Astrocyte (in vitro differentiated cells and primary cell): ENCODE measurements around the gene SFSWAP. TPM values are rescaled to one million over a fixed set of nuclear protein-coding genes. Genes with fewer than 3 reads are reported as not detected.

Experiments used
- DNase-seq: peaks from one replicate; pipeline ENCODE4 v3.0.0-alpha.2; 2010; ENCODE audit warnings: low read depth
- FAIRE-seq: peaks from 2 replicates; lab custom pipeline; 2011; peaks lifted over from hg19 to GRCh38; lab: Jason Lieb, UNC
- H2AFZ ChIP-seq: 2 replicates; pipeline ENCODE4 v1.6.0; 2012; ENCODE audit warnings: low read depth, low read length, inconsistent platforms
- H3K27ac ChIP-seq: 2 replicates; pipeline ENCODE4 v1.5.1; 2011; ENCODE audit warnings: low read depth, low read length, inconsistent platforms
- H3K27me3 ChIP-seq: 2 replicates; pipeline ENCODE4 v1.6.0; 2011; ENCODE audit warnings: low read length, inconsistent platforms; ENCODE audit not compliant: insufficient read depth
- H3K36me3 ChIP-seq: 2 replicates; pipeline ENCODE4 v1.5.1; 2011; ENCODE audit warnings: low read length, inconsistent platforms; ENCODE audit not compliant: insufficient read depth
- H3K4me1 ChIP-seq: 2 replicates; pipeline ENCODE4 v1.5.1; 2011; ENCODE audit warnings: low read length, inconsistent platforms; ENCODE audit not compliant: insufficient read depth
- H3K4me2 ChIP-seq: 2 replicates; pipeline ENCODE4 v1.6.0; 2012; ENCODE audit warnings: low read length, inconsistent platforms
- H3K4me3 ChIP-seq: 2 replicates; pipeline ENCODE4 v1.5.1; 2011; ENCODE audit warnings: low read depth, mild to moderate bottlenecking, low read length, inconsistent platforms; ENCODE audit not compliant: insufficient read depth
- H3K79me2 ChIP-seq: 2 replicates; pipeline ENCODE4 v1.6.0; 2012; ENCODE audit warnings: mild to moderate bottlenecking, low read length, inconsistent platforms; ENCODE audit not compliant: insufficient read depth
- H3K9ac ChIP-seq: 2 replicates; pipeline ENCODE4 v1.6.0; 2012; ENCODE audit warnings: mild to moderate bottlenecking, low read length, inconsistent platforms
- H3K9me3 ChIP-seq: 2 replicates; pipeline ENCODE4 v1.5.1; 2012; ENCODE audit warnings: low read depth, mild to moderate bottlenecking, low read length, inconsistent platforms; ENCODE audit not compliant: insufficient read depth
- H4K20me1 ChIP-seq: 2 replicates; pipeline ENCODE4 v1.6.0; 2012; ENCODE audit warnings: low read length, inconsistent platforms; ENCODE audit not compliant: insufficient read depth
- H3K27ac Mint-ChIP-seq: one replicate; pipeline ENCODE4 v1.8.0; 2021; ENCODE audit warnings: mild to moderate bottlenecking, mixed read lengths; ENCODE audit not compliant: unreplicated experiment
- H3K27me3 Mint-ChIP-seq: one replicate; pipeline ENCODE4 v1.8.0; 2021; ENCODE audit warnings: low read depth, mixed read lengths; ENCODE audit not compliant: unreplicated experiment
- H3K36me3 Mint-ChIP-seq: one replicate; pipeline ENCODE4 v1.8.0; 2021; ENCODE audit warnings: low read depth, mixed read lengths; ENCODE audit not compliant: unreplicated experiment
- H3K4me1 Mint-ChIP-seq: one replicate; pipeline ENCODE4 v1.8.0; 2021; ENCODE audit warnings: low read depth, mixed read lengths; ENCODE audit not compliant: unreplicated experiment
- H3K4me3 Mint-ChIP-seq: one replicate; pipeline ENCODE4 v1.8.0; 2021; ENCODE audit warnings: mild to moderate bottlenecking, moderate library complexity, mixed read lengths; ENCODE audit not compliant: unreplicated experiment
- H3K9me3 Mint-ChIP-seq: one replicate; pipeline ENCODE4 v1.8.0; 2021; ENCODE audit warnings: mild to moderate bottlenecking, mixed read lengths; ENCODE audit not compliant: unreplicated experiment
- EZH2 ChIP-seq: IDR thresholded peaks from 2 replicates; pipeline ENCODE4 v1.6.1; 2012; ENCODE audit warnings: mild to moderate bottlenecking, low read length, inconsistent platforms; ENCODE audit not compliant: insufficient read depth
- total RNA-seq: library from RNA; stranded (reverse); gene quantifications from 2 replicates; pipeline ENCODE4 v1.2.1, GENCODE V29; 2021
- TF ChIP-seq, protein P1 (sequence below): IDR thresholded peaks from 2 replicates; pipeline ENCODE4 v1.5.1; 2011; ENCODE audit warnings: low read depth, mild to moderate bottlenecking, inconsistent platforms, low read length, moderate library complexity; ENCODE audit not compliant: insufficient read depth

The SFSWAP gene
- total RNA-seq, 1 donor from 2014 or later: 35.7 TPM

DNA sequence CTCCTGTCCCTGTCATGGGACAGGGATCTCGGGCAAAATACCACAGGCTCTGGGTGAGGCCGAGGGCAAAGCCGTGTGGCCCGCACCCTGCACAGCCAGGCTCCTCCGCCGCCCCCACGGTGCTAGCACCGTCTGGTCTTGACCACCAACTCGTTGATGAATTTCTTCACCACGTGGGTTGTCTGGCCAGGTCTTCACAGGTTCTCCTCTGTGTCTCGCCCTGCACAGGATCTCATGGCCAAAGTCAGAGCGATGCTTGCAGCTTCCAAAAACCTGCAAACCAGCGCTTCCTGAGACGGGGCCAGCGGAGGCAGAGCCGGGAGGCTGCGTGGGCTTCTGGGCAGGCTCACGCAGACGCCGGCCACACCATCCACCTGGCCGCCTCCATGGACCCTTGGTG is 88.3 kb downstream of the SFSWAP start:
- no peak for FAIRE-seq
- Mint-ChIP-seq H3K4me3 (no peak overlapping the region), H3K36me3 (peaks cover 13% of the 10 kb centered on the region), H3K4me1 (peaks cover 5% of the 10 kb centered on the region), H3K9me3 (no peaks in the 10 kb centered on the region), H3K27me3 (no peaks in the 10 kb centered on the region), H3K27ac (no peak overlapping the region)
- Histone ChIP-seq H3K79me2 (no peaks in the 10 kb centered on the region), H4K20me1 (no peaks in the 10 kb centered on the region), H3K4me2 (no peak overlapping the region), H3K9ac (no peak overlapping the region), H2AFZ (no peak overlapping the region), H3K27ac (no peak overlapping the region), H3K27me3 (no peaks in the 10 kb centered on the region), H3K4me1 (peaks cover 5% of the 10 kb centered on the region), H3K4me3 (no peak overlapping the region), H3K36me3 (peaks cover 9% of the 10 kb centered on the region), H3K9me3 (no peaks in the 10 kb centered on the region)
- TF ChIP-seq, protein P1, sequence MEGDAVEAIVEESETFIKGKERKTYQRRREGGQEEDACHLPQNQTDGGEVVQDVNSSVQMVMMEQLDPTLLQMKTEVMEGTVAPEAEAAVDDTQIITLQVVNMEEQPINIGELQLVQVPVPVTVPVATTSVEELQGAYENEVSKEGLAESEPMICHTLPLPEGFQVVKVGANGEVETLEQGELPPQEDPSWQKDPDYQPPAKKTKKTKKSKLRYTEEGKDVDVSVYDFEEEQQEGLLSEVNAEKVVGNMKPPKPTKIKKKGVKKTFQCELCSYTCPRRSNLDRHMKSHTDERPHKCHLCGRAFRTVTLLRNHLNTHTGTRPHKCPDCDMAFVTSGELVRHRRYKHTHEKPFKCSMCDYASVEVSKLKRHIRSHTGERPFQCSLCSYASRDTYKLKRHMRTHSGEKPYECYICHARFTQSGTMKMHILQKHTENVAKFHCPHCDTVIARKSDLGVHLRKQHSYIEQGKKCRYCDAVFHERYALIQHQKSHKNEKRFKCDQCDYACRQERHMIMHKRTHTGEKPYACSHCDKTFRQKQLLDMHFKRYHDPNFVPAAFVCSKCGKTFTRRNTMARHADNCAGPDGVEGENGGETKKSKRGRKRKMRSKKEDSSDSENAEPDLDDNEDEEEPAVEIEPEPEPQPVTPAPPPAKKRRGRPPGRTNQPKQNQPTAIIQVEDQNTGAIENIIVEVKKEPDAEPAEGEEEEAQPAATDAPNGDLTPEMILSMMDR: no peak
- no peak for TF ChIP-seq EZH2
- DNase-seq: no peak

DNA sequence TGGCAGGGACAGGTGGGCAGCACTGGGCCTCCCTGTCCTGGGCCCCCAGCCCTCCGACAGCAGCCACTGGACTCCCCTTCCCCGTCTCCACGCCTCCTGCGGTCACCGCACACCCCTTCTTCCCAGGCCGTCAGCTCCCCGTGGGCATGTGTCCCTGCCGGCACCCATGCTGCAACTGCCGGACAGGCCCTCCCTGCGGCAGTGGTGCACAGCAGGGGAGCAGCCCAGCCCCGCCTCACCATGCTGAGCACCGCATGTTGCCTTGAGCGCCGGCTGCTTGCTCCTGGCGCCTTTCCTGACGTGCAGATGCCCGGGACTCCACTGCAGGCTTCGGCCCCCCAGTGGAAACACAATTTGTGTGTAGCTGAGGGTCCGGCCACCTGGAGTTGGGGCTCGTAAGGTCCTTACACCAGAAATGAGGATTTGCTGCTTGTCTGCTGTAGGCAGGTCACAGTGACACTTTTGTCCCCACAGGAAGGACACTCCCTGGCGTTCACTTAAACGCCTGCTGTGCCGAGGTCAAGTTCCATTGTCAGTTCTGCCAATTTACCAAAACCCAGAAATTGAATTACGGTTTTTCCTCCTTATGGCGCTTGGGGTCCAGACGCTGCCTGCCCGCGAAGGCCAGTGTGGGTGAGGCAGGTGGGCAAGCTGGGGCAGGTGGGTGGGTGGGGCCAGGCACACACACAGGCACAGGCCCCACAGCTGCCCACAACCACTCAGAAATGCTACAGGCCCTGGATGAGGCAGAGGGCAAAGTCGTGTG is 89.1 kb downstream of the SFSWAP start:
- Mint-ChIP-seq H3K27ac (no peak overlapping the region), H3K36me3 (peaks cover 13% of the 10 kb centered on the region)

More for the DNA sequence above, 89.1 kb downstream of the SFSWAP start:
- H3K27me3 Mint-ChIP-seq: no peaks in the 10 kb centered on the region
- H4K20me1 ChIP-seq: no peaks in the 10 kb centered on the region
- TF ChIP-seq, protein P1: no peak
- TF ChIP-seq EZH2: no peak
- H3K4me1 Mint-ChIP-seq: peaks cover 6% of the 10 kb centered on the region
- H3K4me3 Mint-ChIP-seq: no peak overlapping the region
- H3K9ac ChIP-seq: no peak overlapping the region
- no peaks in the 10 kb centered on the region for H3K79me2 ChIP-seq
- peaks cover 7% of the 10 kb centered on the region for H3K4me1 ChIP-seq
- DNase-seq (no peak), FAIRE-seq (no peak)
- no peak overlapping the region for H3K27ac ChIP-seq
- H2AFZ ChIP-seq: no peak overlapping the region
- H3K36me3 ChIP-seq: peaks cover 6% of the 10 kb centered on the region
- H3K4me3 ChIP-seq: no peak overlapping the region
- no peak overlapping the region for H3K4me2 ChIP-seq
- H3K27me3 ChIP-seq: no peaks in the 10 kb centered on the region
- H3K9me3 ChIP-seq: no peaks in the 10 kb centered on the region
- no peaks in the 10 kb centered on the region for H3K9me3 Mint-ChIP-seq
